ENCODE results near the gene TM7SF2. TPM values are rescaled to one million over a fixed set of nuclear protein-coding genes. Genes with fewer than 3 reads are reported as not detected.

Gene TM7SF2
- total RNA-seq, 1 experiment from 2014 or later: 2.1 TPM

- DNase-seq (ENCODE audit: low read depth): no peak
Observed at GRCh38 chr11:65156256-65156655, 44.6 kb downstream of the TM7SF2 start.

- DNase-seq (ENCODE audit: low read depth): no peak
Observed at GRCh38 chr11:65156926-65157325, 45.3 kb downstream of the TM7SF2 start.

- no peak for DNase-seq (ENCODE audit: low read depth)
Observed at GRCh38 chr11:65157336-65157735, 45.7 kb downstream of the TM7SF2 start.

- DNase-seq (ENCODE audit: low read depth): no peak
Observed at GRCh38 chr11:65159012-65159411, 47.3 kb downstream of the TM7SF2 start.

GRCh38 chr11:65160643-65161042 lies 49.0 kb downstream of the TM7SF2 start:
- DNase-seq (ENCODE audit: low read depth): no peak

GRCh38 chr11:65163684-65164083 lies 52.0 kb downstream of the TM7SF2 start:
- peak; percentile 35 for DNase-seq (ENCODE audit: low read depth)

Other genes with a start within 250 kb of the TM7SF2 start
- 38.4 and 57.9 TPM in 2 replicates for gene EHD1, start 233.3 kb upstream of the TM7SF2 start, total RNA-seq (2014; rRNA removed; shearing (Covaris generic))
- gene ATG2A, start 194.7 kb upstream of the TM7SF2 start, total RNA-seq (2014; rRNA removed; shearing (Covaris generic)): 12.6 and 16.0 TPM in 2 replicates
- 21.5 and 39.7 TPM in 2 replicates for gene PPP2R5B, start 187.2 kb upstream of the TM7SF2 start, total RNA-seq (2014; rRNA removed; shearing (Covaris generic))
- not detected in 2 replicates for gene GPHA2, start 176.0 kb upstream of the TM7SF2 start, total RNA-seq (2014; rRNA removed; shearing (Covaris generic))
- not detected in 2 replicates for gene MAJIN, start 139.8 kb upstream of the TM7SF2 start, total RNA-seq (2014; rRNA removed; shearing (Covaris generic))
- gene BATF2, start 114.9 kb upstream of the TM7SF2 start, total RNA-seq (2014; rRNA removed; shearing (Covaris generic)): 5.9 and 6.2 TPM in 2 replicates
- 137 and 169 TPM in 2 replicates for gene ARL2, start 97.7 kb upstream of the TM7SF2 start, total RNA-seq (2014; rRNA removed; shearing (Covaris generic))
- 17.8 and 18.3 TPM in 2 replicates for gene SNX15, start 84.4 kb upstream of the TM7SF2 start, total RNA-seq (2014; rRNA removed; shearing (Covaris generic))
- 11.8 and 20.0 TPM in 2 replicates for gene SAC3D1, start 70.7 kb upstream of the TM7SF2 start, total RNA-seq (2014; rRNA removed; shearing (Covaris generic))
- gene NAALADL1, start 53.3 kb upstream of the TM7SF2 start, total RNA-seq (2014; rRNA removed; shearing (Covaris generic)): 0.34 TPM in 1 of 2 replicates, not detected in the other
- 47.9 and 56.8 TPM in 2 replicates for gene CDCA5, start 27.8 kb upstream of the TM7SF2 start, total RNA-seq (2014; rRNA removed; shearing (Covaris generic))
- 83.4 and 96.0 TPM in 2 replicates for gene ZFPL1, start 27.6 kb upstream of the TM7SF2 start, total RNA-seq (2014; rRNA removed; shearing (Covaris generic))
- gene VPS51, start 15.7 kb upstream of the TM7SF2 start, total RNA-seq (2014; rRNA removed; shearing (Covaris generic)): 117 and 170 TPM in 2 replicates
- 13.9 and 17.7 TPM in 2 replicates for gene ZNHIT2, start 5.8 kb downstream of the TM7SF2 start, total RNA-seq (2014; rRNA removed; shearing (Covaris generic))
- gene FAU, start 10.3 kb downstream of the TM7SF2 start, total RNA-seq (2014; rRNA removed; shearing (Covaris generic)): 290 and 443 TPM in 2 replicates
- 68.9 and 87.8 TPM in 2 replicates for gene MRPL49, start 10.4 kb downstream of the TM7SF2 start, total RNA-seq (2014; rRNA removed; shearing (Covaris generic))
- gene SYVN1, start 22.6 kb downstream of the TM7SF2 start, total RNA-seq (2014; rRNA removed; shearing (Covaris generic)): 27.0 and 37.8 TPM in 2 replicates
- gene SPDYC, start 58.4 kb downstream of the TM7SF2 start, total RNA-seq (2014; rRNA removed; shearing (Covaris generic)): not detected in 2 replicates
- gene CAPN1, start 70.1 kb downstream of the TM7SF2 start, total RNA-seq (2014; rRNA removed; shearing (Covaris generic)): 208 and 246 TPM in 2 replicates
- 47.8 and 62.9 TPM in 2 replicates for gene POLA2, start 150.1 kb downstream of the TM7SF2 start, total RNA-seq (2014; rRNA removed; shearing (Covaris generic))
- 0.07 and 1.6 TPM in 2 replicates for gene CDC42EP2, start 203.0 kb downstream of the TM7SF2 start, total RNA-seq (2014; rRNA removed; shearing (Covaris generic))
- 31.5 and 43.5 TPM in 2 replicates for gene DPF2, start 222.0 kb downstream of the TM7SF2 start, total RNA-seq (2014; rRNA removed; shearing (Covaris generic))
- gene TIGD3, start 242.9 kb downstream of the TM7SF2 start, total RNA-seq (2014; rRNA removed; shearing (Covaris generic)): 1.7 TPM in 1 of 2 replicates, not detected in the other

Data from M059J (cell line).